Endothelial cell of umbilical vein (primary cell): ENCODE data around the gene MARK2. TPM values are rescaled to one million over a fixed set of nuclear protein-coding genes. Genes with fewer than 3 reads are reported as not detected.

Experiments used
- BruUV-seq: library from RNA; stranded (reverse); fragments of 400-500 nt; replicated peaks from 2 replicates; lab custom pipeline; 2021; lab: Mats Ljungman, UMichigan
- CTCF ChIA-PET: fragments of 300-600, 350-600 bp; sonication (Branson Sonifier 250); formaldehyde crosslinking; loops from one replicate; lab custom pipeline; 2021; ENCODE audit warnings: antibody characterized with exemption, inconsistent platforms; lab: Charles Lee
- POLR2A ChIA-PET: fragments of 300-600, 350-600 bp; sonication (Branson Sonifier 250); formaldehyde crosslinking; loops from one replicate; lab custom pipeline; 2021; ENCODE audit warnings: antibody characterized with exemption, inconsistent platforms; lab: Charles Lee
- DNase-seq: peaks from one replicate; pipeline ENCODE4 v3.0.0-alpha.2; 2011; ENCODE audit warnings: low read depth, low spot score
- FAIRE-seq: peaks from 2 replicates; lab custom pipeline; 2011; peaks lifted over from hg19 to GRCh38; lab: Jason Lieb, UNC
- H2AFZ ChIP-seq: 2 replicates; pipeline ENCODE4 v1.6.0; 2012; ENCODE audit warnings: low read depth, low read length, control low read depth, inconsistent platforms
- H3K27ac ChIP-seq: 2 replicates; pipeline ENCODE4 v1.5.1; 2011; ENCODE audit warnings: low read depth, mild to moderate bottlenecking, control low read depth, low read length, moderate library complexity; ENCODE audit not compliant: insufficient read depth
- H3K27me3 ChIP-seq, 2 experiments: 2 replicates each; pipeline versions ENCODE4 v1.6.0 to v1.6.1; 2011; ENCODE audit warnings: low read length in 2 of 2, mixed read lengths in 1 of 2; ENCODE audit not compliant: control insufficient read depth in 2 of 2, insufficient read depth in 2 of 2
- H3K36me3 ChIP-seq, 2 experiments: 2 replicates in 1 of 2; 3 replicates in 1 of 2; pipeline ENCODE4 v1.5.1; 2011; ENCODE audit warnings: low read length in 2 of 2, mild to moderate bottlenecking in 1 of 2, moderate library complexity in 1 of 2; ENCODE audit not compliant: control insufficient read depth in 2 of 2, insufficient read depth in 2 of 2; ENCODE audit errors: extremely low read depth in 1 of 2
- H3K4me1 ChIP-seq: 3 replicates; pipeline ENCODE4 v1.5.1; 2011; ENCODE audit warnings: mild to moderate bottlenecking, low read length; ENCODE audit not compliant: control insufficient read depth, insufficient read depth; ENCODE audit errors: extremely low read depth
- H3K4me2 ChIP-seq: 2 replicates; pipeline ENCODE4 v1.6.1; 2011; ENCODE audit warnings: low read length, control low read depth, mixed read lengths; ENCODE audit not compliant: insufficient read depth
- H3K4me3 ChIP-seq, 3 experiments: fragments of 200-600 bp in 1 of 3; sonication (generic), shearing (Covaris generic) in 1 of 3; replicated peaks in 1 of 3; 2 replicates each; pipeline ENCODE4 v1.5.1; 2011 to 2016; ENCODE audit warnings: control low read depth in 3 of 3, low read length in 3 of 3, mild to moderate bottlenecking in 2 of 3, inconsistent platforms in 1 of 3, low read depth in 1 of 3, moderate library complexity in 1 of 3; ENCODE audit not compliant: insufficient read depth in 1 of 3
- H3K79me2 ChIP-seq: 2 replicates; pipeline ENCODE4 v1.6.0; 2012; ENCODE audit warnings: low read length, inconsistent platforms; ENCODE audit not compliant: control insufficient read depth, insufficient read depth
- H3K9ac ChIP-seq: replicated peaks from 2 replicates; pipeline ENCODE3; 2011; ENCODE audit warnings: low read length, control low read depth; ENCODE audit not compliant: insufficient read depth; ENCODE audit errors: extremely low read depth
- H3K9me1 ChIP-seq: replicated peaks from 3 replicates; pipeline ENCODE4 v1.6.0; 2011; ENCODE audit warnings: mild to moderate bottlenecking, low read length; ENCODE audit not compliant: control insufficient read depth, insufficient read depth; ENCODE audit errors: extremely low read depth
- H3K9me3 ChIP-seq: replicated peaks from 2 replicates; pipeline ENCODE4 v1.5.1; 2012; ENCODE audit warnings: low read length, inconsistent platforms; ENCODE audit not compliant: control insufficient read depth, insufficient read depth
- H4K20me1 ChIP-seq: replicated peaks from 2 replicates; pipeline ENCODE3; 2011; ENCODE audit warnings: mild to moderate bottlenecking, low read length; ENCODE audit not compliant: control insufficient read depth, insufficient read depth; ENCODE audit errors: extremely low read depth
- EZH2 ChIP-seq: IDR thresholded peaks from 2 replicates; pipeline ENCODE4 v1.6.1; 2012; ENCODE audit warnings: borderline replicate concordance, low read depth, mild to moderate bottlenecking, moderate library complexity, low read length, inconsistent platforms; ENCODE audit not compliant: severe bottlenecking
- FOS ChIP-seq: IDR thresholded peaks from 2 replicates; pipeline ENCODE4 v1.6.1; 2011; ENCODE audit warnings: mild to moderate bottlenecking, low read length, moderate library complexity, borderline replicate concordance; ENCODE audit not compliant: insufficient read depth
- GATA2 ChIP-seq: IDR thresholded peaks from 2 replicates; pipeline ENCODE4 v1.7.0; 2011; ENCODE audit warnings: low read depth, mild to moderate bottlenecking, moderate library complexity, mixed read lengths, low read length; ENCODE audit not compliant: insufficient read length, insufficient read depth
- JUN ChIP-seq: IDR thresholded peaks from 2 replicates; pipeline ENCODE4 v1.6.1; 2011; ENCODE audit warnings: borderline replicate concordance, low read depth; ENCODE audit not compliant: insufficient read length, insufficient read depth
- MYC ChIP-seq: IDR thresholded peaks from one replicate; pipeline ENCODE4 v1.6.1; 2011; ENCODE audit warnings: mild to moderate bottlenecking, low read depth, low read length
- POLR2A ChIP-seq: IDR thresholded peaks from 2 replicates; pipeline ENCODE4 v1.6.1; 2012; ENCODE audit warnings: low read depth, mild to moderate bottlenecking, control low read depth, low read length
- POLR2AphosphoS5 ChIP-seq: IDR thresholded peaks from 2 replicates; pipeline ENCODE4 v1.6.1; 2012; ENCODE audit warnings: low read depth, mild to moderate bottlenecking, control low read depth, low read length, moderate library complexity; ENCODE audit not compliant: insufficient read depth
- dilution Hi-C: fragments of 300-500 bp; cut with MboI; formaldehyde crosslinking; loops from one replicate; pipeline ENCODE4 v1.15.0; 2019; ENCODE audit warnings: low sequenced_read_pairs; ENCODE audit not compliant: extremely low pct_ligation_motif_present
- intact Hi-C: fragments of 100-400 bp; cut with micrococcal nuclease; formaldehyde crosslinking; loops from one replicate; pipeline ENCODE4 v1.10.0; 2022
- polyA plus RNA-seq, 4 experiments: library from polyadenylated mRNA; depleted of rRNA in 3 of 4; stranded (reverse) in 3 of 4; unstranded in 1 of 4; fragments of >200 nt; gene quantifications; 2 replicates each; pipeline versions ENCODE4 v1.2.1 to v1.2.3, GENCODE V29; 2011 to 2012; ENCODE audit warnings: missing spikeins in 1 of 4
- total RNA-seq: library from RNA; stranded (reverse); gene quantifications from 2 replicates; pipeline ENCODE4 v1.2.3, GENCODE V29; 2021
- TF ChIP-seq, protein P1 (sequence below): IDR thresholded peaks from 2 replicates; pipeline ENCODE4 v1.6.1; 2011; ENCODE audit not compliant: insufficient read depth, insufficient read length
- TF ChIP-seq, protein P2 (sequence below), 2 donors: IDR thresholded peaks; 1 replicate in 1 of 2; 2 replicates in 1 of 2; pipeline ENCODE4 v1.5.1; 2011; ENCODE audit warnings: low read length in 2 of 2, mild to moderate bottlenecking in 2 of 2, moderate library complexity in 2 of 2, control low read depth in 1 of 2, inconsistent platforms in 1 of 2, low read depth in 1 of 2; ENCODE audit not compliant: insufficient read depth in 1 of 2; ENCODE audit errors: extremely low read depth in 1 of 2

MARK2 gene
- total and polyA plus RNA-seq, 2 donors (not counting 3 experiments of a cell fraction or from before 2014, with no cell fraction given) = 16.6 to 34.7 TPM

DNA sequence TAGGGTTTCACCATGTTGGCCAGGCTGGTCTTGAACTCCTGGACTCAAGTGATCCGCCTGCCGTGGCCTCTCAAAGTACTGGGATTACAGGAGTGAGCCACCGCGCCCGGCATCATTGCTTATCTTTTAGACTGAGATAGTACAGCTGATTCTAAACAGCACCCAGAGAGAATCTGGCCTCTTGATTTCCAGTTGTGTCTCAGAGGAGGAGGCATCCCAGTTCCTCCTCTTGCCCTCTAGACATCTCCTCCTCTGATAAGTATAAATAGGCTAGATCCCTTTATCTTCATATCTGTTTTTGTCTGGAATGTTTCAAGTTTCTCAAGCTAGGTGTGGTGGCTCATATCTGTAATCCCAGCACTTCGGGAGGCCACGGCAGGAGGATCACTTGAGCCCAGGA, 7.0 kb downstream of the MARK2 start:
- FAIRE-seq (no peak), DNase-seq (no peak)
- dilution Hi-C loops (no loop called here), intact Hi-C loops (loop anchor here (2.0 kb wide), 1 partner anchor 13 kb away; no protein-coding TSS in a partner anchor)
- Histone ChIP-seq H3K27ac (no peak overlapping the region), H4K20me1 (peaks cover 8% of the 10 kb centered on the region), H3K4me2 (no peak overlapping the region), H2AFZ (no peak overlapping the region), H3K9ac (no peak overlapping the region), H3K4me1 (peaks cover 8% of the 10 kb centered on the region), H3K79me2 (peaks cover 88% of the 10 kb centered on the region), H3K4me3 (no peak overlapping the region), H3K27me3 (no peaks in the 10 kb centered on the region), H3K9me3 (no peaks in the 10 kb centered on the region), H3K9me1 (no peaks in the 10 kb centered on the region), H3K36me3 (peaks cover 0 to 3% of the 10 kb centered on the region in 2 experiments)
- BruUV-seq = no TSS peak
- ChIA-PET POLR2A (no interaction called here), CTCF (interaction anchor here (1.3 to 16.7 kb wide), 3 partner anchors 13 to 99 kb away, joined by 4 to 264 read pairs (median 8); no protein-coding TSS in a partner anchor)
- TF ChIP-seq POLR2A (no peak), JUN (no peak), POLR2AphosphoS5 (no peak), GATA2 (no peak), EZH2 (no peak), MYC (no peak), FOS (no peak)
- TF ChIP-seq, protein P1, sequence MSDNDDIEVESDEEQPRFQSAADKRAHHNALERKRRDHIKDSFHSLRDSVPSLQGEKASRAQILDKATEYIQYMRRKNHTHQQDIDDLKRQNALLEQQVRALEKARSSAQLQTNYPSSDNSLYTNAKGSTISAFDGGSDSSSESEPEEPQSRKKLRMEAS = no peak
- TF ChIP-seq, protein P2, sequence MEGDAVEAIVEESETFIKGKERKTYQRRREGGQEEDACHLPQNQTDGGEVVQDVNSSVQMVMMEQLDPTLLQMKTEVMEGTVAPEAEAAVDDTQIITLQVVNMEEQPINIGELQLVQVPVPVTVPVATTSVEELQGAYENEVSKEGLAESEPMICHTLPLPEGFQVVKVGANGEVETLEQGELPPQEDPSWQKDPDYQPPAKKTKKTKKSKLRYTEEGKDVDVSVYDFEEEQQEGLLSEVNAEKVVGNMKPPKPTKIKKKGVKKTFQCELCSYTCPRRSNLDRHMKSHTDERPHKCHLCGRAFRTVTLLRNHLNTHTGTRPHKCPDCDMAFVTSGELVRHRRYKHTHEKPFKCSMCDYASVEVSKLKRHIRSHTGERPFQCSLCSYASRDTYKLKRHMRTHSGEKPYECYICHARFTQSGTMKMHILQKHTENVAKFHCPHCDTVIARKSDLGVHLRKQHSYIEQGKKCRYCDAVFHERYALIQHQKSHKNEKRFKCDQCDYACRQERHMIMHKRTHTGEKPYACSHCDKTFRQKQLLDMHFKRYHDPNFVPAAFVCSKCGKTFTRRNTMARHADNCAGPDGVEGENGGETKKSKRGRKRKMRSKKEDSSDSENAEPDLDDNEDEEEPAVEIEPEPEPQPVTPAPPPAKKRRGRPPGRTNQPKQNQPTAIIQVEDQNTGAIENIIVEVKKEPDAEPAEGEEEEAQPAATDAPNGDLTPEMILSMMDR (IDR thresholded peaks at IDR 0.05; ENCODE audit: extremely low read depth in 1 of 2, insufficient read depth in 1 of 2, low read depth in 1 of 2, low read length in 2 of 2) = no peak
